Hepatocyte (in vitro differentiated cells): ENCODE measurements around the gene SORCS2.

Experiments
- CTCF ChIP-seq: fragments of 200-600 bp; sonication (generic); IDR thresholded peaks from 2 replicates; pipeline ENCODE4 v1.5.1; 2016; ENCODE audit warnings: antibody characterized with exemption, mild to moderate bottlenecking; ENCODE audit not compliant: poor library complexity
- EZH2 ChIP-seq: fragments of 200-600 bp; sonication (generic); IDR thresholded peaks from 2 replicates; pipeline ENCODE4 v1.6.1; 2016; ENCODE audit warnings: antibody characterized with exemption, mild to moderate bottlenecking, borderline replicate concordance
- EZH2phosphoT487 ChIP-seq: fragments of 200-600 bp; sonication (generic); IDR thresholded peaks from one replicate; pipeline ENCODE4 v1.6.1; 2018; ENCODE audit warnings: antibody characterized with exemption, mild to moderate bottlenecking, low read depth, moderate library complexity; ENCODE audit not compliant: unreplicated experiment, severe bottlenecking

DNA sequence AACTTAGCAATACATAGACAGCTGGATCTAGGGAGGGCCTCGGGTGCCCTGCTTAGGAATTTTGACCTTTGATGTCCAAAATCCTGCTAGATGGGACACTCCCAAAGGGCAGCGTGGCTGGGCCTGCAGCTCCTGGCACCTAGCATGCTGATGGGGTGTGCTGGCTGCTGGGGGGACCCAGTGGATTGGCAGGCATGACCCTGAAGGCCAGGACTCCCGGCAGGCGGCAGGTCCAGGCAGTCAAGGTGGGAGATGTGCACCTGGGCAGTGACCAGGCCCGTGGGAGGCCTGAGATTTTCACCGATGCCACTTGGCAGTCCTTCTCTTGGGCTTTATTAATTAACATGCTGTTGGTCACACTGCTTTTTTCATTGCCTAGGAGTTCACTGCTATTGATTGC is 158.1 kb downstream of the SORCS2 start:
- TF ChIP-seq CTCF (no peak), EZH2phosphoT487 (no peak), EZH2 (no peak)
